Measurements from ENCODE around the gene PDXDC1.
"Not testable (repeated sequence)": the region's sequence is repeated elsewhere in the genome, so short reads cannot be mapped to it uniquely, and the experiment has no call there.

DNA sequence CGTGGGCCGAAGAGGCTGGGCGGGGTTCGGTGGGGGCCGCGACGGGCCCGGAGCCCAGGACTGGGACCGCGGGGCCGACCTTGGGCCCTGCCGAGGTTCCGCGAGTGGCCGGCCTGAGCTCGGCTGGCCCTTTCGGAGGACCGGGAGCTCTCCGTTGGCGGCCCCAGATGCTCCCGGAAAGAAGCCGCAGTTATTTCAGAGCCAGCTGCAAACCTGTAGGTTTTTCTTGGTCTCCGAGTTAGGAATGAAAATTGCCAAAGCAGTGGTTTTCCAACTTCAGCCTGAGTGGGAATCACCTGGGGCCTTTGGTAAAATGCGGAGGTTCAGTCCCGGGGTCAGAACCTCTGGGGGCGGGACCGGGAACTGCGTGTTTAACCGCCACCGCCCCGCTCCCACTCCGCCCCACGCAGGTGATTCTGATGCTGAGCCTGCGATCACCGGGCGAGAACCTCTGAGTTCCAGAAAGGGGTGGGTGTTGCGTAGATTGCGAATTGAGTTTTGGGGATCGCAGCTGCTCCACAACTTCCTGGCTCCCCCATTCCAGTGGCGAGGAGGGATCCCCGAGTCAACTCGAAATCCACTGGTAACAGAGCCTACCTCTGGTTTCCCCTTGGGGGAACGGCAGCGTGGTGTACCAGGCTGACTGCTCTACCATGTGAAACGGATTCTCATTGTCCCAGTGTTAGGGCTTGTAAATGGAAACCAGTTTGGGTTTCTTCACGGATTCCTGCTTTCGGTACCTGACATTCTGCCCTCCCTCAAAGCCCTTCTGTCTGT, 780 bp downstream of the PDXDC1 start:
- not testable (repeated sequence) for TF ChIP-seq POLR2A (IDR thresholded peaks at IDR 0.05; ENCODE audit: low read length); GATA1 (IDR thresholded peaks at IDR 0.05; ENCODE audit: low read depth, low read length)

All from erythroblast (primary cell).